WTC11 (cell line): ENCODE data around the gene MAP7D3. TPM values are rescaled to one million over a fixed set of nuclear protein-coding genes. Genes with fewer than 3 reads are reported as not detected.

Experiments
- ATAC-seq: fragments of 200-7000 bp; cut with Tn5 transposase; 2 replicates; pipeline ENCODE4 v1.10.0; 2021; ENCODE audit warnings: mild to moderate bottlenecking, moderate library complexity
- CTCF ChIA-PET: fragments of 300-600 bp; sonication (Branson Sonifier 250); formaldehyde crosslinking; loops from one replicate; lab custom pipeline; 2021; ENCODE audit warnings: antibody characterized with exemption; lab: Charles Lee
- POLR2A ChIA-PET: fragments of 350-600 bp; sonication (Branson Sonifier 250); formaldehyde crosslinking; loops from one replicate; lab custom pipeline; 2021; ENCODE audit warnings: antibody characterized with exemption; lab: Charles Lee
- DNase-seq: peaks from one replicate; pipeline ENCODE4 v3.0.0; 2021; ENCODE audit warnings: low spot score
- H3K27ac Mint-ChIP-seq: 2 replicates; pipeline ENCODE4 v1.8.0; 2021; ENCODE audit warnings: mixed read lengths
- H3K27me3 Mint-ChIP-seq: 2 replicates; pipeline ENCODE4 v1.8.0; 2021; ENCODE audit warnings: low read depth, mild to moderate bottlenecking, moderate library complexity, mixed read lengths
- H3K36me3 Mint-ChIP-seq: 2 replicates; pipeline ENCODE4 v1.8.0; 2021; ENCODE audit warnings: mixed read lengths
- H3K4me1 Mint-ChIP-seq: 2 replicates; pipeline ENCODE4 v1.8.0; 2022; ENCODE audit warnings: mixed read lengths
- H3K4me3 Mint-ChIP-seq: 2 replicates; pipeline ENCODE4 v1.8.0; 2021; ENCODE audit warnings: mild to moderate bottlenecking, moderate library complexity, mixed read lengths
- H3K9me3 Mint-ChIP-seq: 2 replicates; pipeline ENCODE4 v1.8.0; 2021; ENCODE audit warnings: mixed read lengths
- FOXJ3 ChIP-seq: sonication (generic); formaldehyde crosslinking; IDR thresholded peaks from 2 replicates; pipeline ENCODE4 v1.9.0; 2021; ENCODE audit warnings: missing genetic modification reagents, mild to moderate bottlenecking, borderline replicate concordance
- GRHL2 ChIP-seq: fragments of 250-450 bp; sonication (Bioruptor Pico); IDR thresholded peaks from 2 replicates; pipeline ENCODE4 v1.8.0; 2022; ENCODE audit warnings: mild to moderate bottlenecking, moderate library complexity; ENCODE audit not compliant: insufficient replicate concordance, severe bottlenecking
- NFYB ChIP-seq: sonication (generic); formaldehyde crosslinking; conservative IDR thresholded peaks from 2 replicates; pipeline ENCODE4 v1.8.0; 2022; ENCODE audit warnings: low read depth, missing genetic modification reagents
- SOX15 ChIP-seq: fragments of 250-450 bp; sonication (Bioruptor Pico); IDR thresholded peaks from 2 replicates; pipeline ENCODE4 v1.9.0; 2021; ENCODE audit warnings: mild to moderate bottlenecking
- TEAD1 ChIP-seq: sonication (generic); formaldehyde crosslinking; IDR thresholded peaks from 2 replicates; pipeline ENCODE4 v1.8.0; 2022; ENCODE audit warnings: mild to moderate bottlenecking, missing genetic modification reagents
- ZNF317 ChIP-seq: sonication (generic); formaldehyde crosslinking; IDR thresholded peaks from 2 replicates; pipeline ENCODE4 v1.8.1; 2023; ENCODE audit warnings: low read depth, mild to moderate bottlenecking, moderate library complexity, missing genetic modification reagents, borderline replicate concordance
- ZNF396 ChIP-seq: fragments of 250-450 bp; sonication (Bioruptor Pico); IDR thresholded peaks from 2 replicates; pipeline ENCODE4 v1.8.0; 2021; ENCODE audit warnings: mild to moderate bottlenecking, moderate library complexity, borderline replicate concordance
- ZNF423 ChIP-seq: fragments of 250-450 bp; sonication (Bioruptor Pico); IDR thresholded peaks from 2 replicates; pipeline ENCODE4 v2.1.2; 2022; ENCODE audit warnings: mild to moderate bottlenecking, moderate library complexity
- total RNA-seq: library from RNA; stranded (reverse); gene quantifications from 3 replicates; pipeline ENCODE4 v1.2.3, GENCODE V29; 2021
- TF ChIP-seq, protein P1 (sequence below): sonication (generic); formaldehyde crosslinking; IDR thresholded peaks from 2 replicates; pipeline ENCODE4 v1.8.0; 2022; ENCODE audit warnings: missing genetic modification reagents
- TF ChIP-seq, protein P2 (sequence below): sonication (generic); formaldehyde crosslinking; IDR thresholded peaks from 2 replicates; pipeline ENCODE4 v1.8.1; 2023; ENCODE audit warnings: mild to moderate bottlenecking, missing genetic modification reagents, moderate library complexity
- TF ChIP-seq, protein P3 (sequence below): sonication (generic); formaldehyde crosslinking; IDR thresholded peaks from 2 replicates; pipeline ENCODE4 v1.8.0; 2023; ENCODE audit warnings: mild to moderate bottlenecking, missing genetic modification reagents
- TF ChIP-seq, protein P4 (sequence below): fragments of 250-450 bp; sonication (Bioruptor Pico); IDR thresholded peaks from 2 replicates; pipeline ENCODE4 v1.9.0; 2021; ENCODE audit warnings: mild to moderate bottlenecking
- TF ChIP-seq, protein P5 (sequence below): sonication (generic); formaldehyde crosslinking; IDR thresholded peaks from 2 replicates; pipeline ENCODE4 v1.8.0; 2022; ENCODE audit warnings: mild to moderate bottlenecking, missing genetic modification reagents
- TF ChIP-seq, protein P6 (sequence below): sonication (generic); formaldehyde crosslinking; IDR thresholded peaks from 2 replicates; pipeline ENCODE4 v1.8.1; 2022; ENCODE audit warnings: low read depth, missing genetic modification reagents, borderline replicate concordance
- TF ChIP-seq, protein P7 (sequence below): fragments of 250-450 bp; sonication (Bioruptor Pico); IDR thresholded peaks from 2 replicates; pipeline ENCODE4 v1.9.0; 2021; ENCODE audit warnings: moderate library complexity, mild to moderate bottlenecking, inconsistent platforms, borderline replicate concordance
- TF ChIP-seq, protein P8 (sequence below): sonication (generic); formaldehyde crosslinking; IDR thresholded peaks from 2 replicates; pipeline ENCODE4 v1.8.1; 2022; ENCODE audit warnings: missing genetic modification reagents, borderline replicate concordance

MAP7D3 gene
- total RNA-seq, 1 experiment from 2014 or later, result 12.3 TPM

DNA sequence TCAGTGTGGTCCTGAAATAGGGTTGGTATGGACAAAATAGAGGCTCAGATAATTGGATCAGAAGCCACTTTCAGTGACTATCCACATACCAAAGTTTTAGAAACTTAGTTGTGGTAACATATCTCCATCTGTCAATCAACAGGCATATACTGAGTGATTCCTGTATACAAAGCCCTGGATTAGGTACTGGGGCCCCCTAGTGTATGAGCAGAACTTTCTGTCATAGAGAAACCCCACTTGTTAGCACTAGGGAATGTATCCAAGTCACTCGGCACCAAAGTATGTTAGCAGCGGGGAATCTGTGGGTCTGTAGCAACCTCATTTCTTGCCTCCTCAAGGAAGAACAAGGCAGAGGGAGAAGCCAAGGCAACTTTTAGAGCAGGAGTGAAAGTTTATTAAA is 50.7 kb downstream of the MAP7D3 start:
- ATAC-seq, result peak; percentile 85
- no peak overlapping the region for H3K27ac Mint-ChIP-seq
- H3K4me1 Mint-ChIP-seq, result peaks cover 26% of the 10 kb centered on the region
- H3K9me3 Mint-ChIP-seq, result no peaks in the 10 kb centered on the region
- no peaks in the 10 kb centered on the region for H3K27me3 Mint-ChIP-seq
- POLR2A ChIA-PET, result no interaction called here
- no peak overlapping the region for H3K4me3 Mint-ChIP-seq
- CTCF ChIA-PET, result interaction anchor here (1.6 to 2.2 kb wide), 2 partner anchors 37 to 172 kb away, joined by 6 to 10 read pairs; no protein-coding TSS in a partner anchor
- no peak for TF ChIP-seq GRHL2
- no peak for TF ChIP-seq TEAD1 (CRISPR knock-in tag)
- TF ChIP-seq, protein P1, sequence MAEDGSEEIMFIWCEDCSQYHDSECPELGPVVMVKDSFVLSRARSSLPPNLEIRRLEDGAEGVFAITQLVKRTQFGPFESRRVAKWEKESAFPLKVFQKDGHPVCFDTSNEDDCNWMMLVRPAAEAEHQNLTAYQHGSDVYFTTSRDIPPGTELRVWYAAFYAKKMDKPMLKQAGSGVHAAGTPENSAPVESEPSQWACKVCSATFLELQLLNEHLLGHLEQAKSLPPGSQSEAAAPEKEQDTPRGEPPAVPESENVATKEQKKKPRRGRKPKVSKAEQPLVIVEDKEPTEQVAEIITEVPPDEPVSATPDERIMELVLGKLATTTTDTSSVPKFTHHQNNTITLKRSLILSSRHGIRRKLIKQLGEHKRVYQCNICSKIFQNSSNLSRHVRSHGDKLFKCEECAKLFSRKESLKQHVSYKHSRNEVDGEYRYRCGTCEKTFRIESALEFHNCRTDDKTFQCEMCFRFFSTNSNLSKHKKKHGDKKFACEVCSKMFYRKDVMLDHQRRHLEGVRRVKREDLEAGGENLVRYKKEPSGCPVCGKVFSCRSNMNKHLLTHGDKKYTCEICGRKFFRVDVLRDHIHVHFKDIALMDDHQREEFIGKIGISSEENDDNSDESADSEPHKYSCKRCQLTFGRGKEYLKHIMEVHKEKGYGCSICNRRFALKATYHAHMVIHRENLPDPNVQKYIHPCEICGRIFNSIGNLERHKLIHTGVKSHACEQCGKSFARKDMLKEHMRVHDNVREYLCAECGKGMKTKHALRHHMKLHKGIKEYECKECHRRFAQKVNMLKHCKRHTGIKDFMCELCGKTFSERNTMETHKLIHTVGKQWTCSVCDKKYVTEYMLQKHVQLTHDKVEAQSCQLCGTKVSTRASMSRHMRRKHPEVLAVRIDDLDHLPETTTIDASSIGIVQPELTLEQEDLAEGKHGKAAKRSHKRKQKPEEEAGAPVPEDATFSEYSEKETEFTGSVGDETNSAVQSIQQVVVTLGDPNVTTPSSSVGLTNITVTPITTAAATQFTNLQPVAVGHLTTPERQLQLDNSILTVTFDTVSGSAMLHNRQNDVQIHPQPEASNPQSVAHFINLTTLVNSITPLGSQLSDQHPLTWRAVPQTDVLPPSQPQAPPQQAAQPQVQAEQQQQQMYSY (CRISPR knock-in tag), result no peak
- TF ChIP-seq, protein P2, sequence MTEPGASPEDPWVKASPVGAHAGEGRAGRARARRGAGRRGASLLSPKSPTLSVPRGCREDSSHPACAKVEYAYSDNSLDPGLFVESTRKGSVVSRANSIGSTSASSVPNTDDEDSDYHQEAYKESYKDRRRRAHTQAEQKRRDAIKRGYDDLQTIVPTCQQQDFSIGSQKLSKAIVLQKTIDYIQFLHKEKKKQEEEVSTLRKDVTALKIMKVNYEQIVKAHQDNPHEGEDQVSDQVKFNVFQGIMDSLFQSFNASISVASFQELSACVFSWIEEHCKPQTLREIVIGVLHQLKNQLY (CRISPR knock-in tag), result no peak
- TF ChIP-seq, protein P3, sequence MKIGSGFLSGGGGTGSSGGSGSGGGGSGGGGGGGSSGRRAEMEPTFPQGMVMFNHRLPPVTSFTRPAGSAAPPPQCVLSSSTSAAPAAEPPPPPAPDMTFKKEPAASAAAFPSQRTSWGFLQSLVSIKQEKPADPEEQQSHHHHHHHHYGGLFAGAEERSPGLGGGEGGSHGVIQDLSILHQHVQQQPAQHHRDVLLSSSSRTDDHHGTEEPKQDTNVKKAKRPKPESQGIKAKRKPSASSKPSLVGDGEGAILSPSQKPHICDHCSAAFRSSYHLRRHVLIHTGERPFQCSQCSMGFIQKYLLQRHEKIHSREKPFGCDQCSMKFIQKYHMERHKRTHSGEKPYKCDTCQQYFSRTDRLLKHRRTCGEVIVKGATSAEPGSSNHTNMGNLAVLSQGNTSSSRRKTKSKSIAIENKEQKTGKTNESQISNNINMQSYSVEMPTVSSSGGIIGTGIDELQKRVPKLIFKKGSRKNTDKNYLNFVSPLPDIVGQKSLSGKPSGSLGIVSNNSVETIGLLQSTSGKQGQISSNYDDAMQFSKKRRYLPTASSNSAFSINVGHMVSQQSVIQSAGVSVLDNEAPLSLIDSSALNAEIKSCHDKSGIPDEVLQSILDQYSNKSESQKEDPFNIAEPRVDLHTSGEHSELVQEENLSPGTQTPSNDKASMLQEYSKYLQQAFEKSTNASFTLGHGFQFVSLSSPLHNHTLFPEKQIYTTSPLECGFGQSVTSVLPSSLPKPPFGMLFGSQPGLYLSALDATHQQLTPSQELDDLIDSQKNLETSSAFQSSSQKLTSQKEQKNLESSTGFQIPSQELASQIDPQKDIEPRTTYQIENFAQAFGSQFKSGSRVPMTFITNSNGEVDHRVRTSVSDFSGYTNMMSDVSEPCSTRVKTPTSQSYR (CRISPR knock-in tag), result no peak
- no peak for TF ChIP-seq ZNF317 (CRISPR knock-in tag)
- no peak for TF ChIP-seq ZNF396 (CRISPR knock-in tag)
- no peak for TF ChIP-seq NFYB (CRISPR knock-in tag)
- TF ChIP-seq, protein P4, sequence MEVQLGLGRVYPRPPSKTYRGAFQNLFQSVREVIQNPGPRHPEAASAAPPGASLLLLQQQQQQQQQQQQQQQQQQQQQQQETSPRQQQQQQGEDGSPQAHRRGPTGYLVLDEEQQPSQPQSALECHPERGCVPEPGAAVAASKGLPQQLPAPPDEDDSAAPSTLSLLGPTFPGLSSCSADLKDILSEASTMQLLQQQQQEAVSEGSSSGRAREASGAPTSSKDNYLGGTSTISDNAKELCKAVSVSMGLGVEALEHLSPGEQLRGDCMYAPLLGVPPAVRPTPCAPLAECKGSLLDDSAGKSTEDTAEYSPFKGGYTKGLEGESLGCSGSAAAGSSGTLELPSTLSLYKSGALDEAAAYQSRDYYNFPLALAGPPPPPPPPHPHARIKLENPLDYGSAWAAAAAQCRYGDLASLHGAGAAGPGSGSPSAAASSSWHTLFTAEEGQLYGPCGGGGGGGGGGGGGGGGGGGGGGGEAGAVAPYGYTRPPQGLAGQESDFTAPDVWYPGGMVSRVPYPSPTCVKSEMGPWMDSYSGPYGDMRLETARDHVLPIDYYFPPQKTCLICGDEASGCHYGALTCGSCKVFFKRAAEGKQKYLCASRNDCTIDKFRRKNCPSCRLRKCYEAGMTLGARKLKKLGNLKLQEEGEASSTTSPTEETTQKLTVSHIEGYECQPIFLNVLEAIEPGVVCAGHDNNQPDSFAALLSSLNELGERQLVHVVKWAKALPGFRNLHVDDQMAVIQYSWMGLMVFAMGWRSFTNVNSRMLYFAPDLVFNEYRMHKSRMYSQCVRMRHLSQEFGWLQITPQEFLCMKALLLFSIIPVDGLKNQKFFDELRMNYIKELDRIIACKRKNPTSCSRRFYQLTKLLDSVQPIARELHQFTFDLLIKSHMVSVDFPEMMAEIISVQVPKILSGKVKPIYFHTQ (CRISPR knock-in tag), result no peak
- TF ChIP-seq, protein P5, sequence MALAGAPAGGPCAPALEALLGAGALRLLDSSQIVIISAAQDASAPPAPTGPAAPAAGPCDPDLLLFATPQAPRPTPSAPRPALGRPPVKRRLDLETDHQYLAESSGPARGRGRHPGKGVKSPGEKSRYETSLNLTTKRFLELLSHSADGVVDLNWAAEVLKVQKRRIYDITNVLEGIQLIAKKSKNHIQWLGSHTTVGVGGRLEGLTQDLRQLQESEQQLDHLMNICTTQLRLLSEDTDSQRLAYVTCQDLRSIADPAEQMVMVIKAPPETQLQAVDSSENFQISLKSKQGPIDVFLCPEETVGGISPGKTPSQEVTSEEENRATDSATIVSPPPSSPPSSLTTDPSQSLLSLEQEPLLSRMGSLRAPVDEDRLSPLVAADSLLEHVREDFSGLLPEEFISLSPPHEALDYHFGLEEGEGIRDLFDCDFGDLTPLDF (CRISPR knock-in tag), result no peak
- TF ChIP-seq SOX15 (CRISPR knock-in tag), result no peak
- TF ChIP-seq, protein P6, sequence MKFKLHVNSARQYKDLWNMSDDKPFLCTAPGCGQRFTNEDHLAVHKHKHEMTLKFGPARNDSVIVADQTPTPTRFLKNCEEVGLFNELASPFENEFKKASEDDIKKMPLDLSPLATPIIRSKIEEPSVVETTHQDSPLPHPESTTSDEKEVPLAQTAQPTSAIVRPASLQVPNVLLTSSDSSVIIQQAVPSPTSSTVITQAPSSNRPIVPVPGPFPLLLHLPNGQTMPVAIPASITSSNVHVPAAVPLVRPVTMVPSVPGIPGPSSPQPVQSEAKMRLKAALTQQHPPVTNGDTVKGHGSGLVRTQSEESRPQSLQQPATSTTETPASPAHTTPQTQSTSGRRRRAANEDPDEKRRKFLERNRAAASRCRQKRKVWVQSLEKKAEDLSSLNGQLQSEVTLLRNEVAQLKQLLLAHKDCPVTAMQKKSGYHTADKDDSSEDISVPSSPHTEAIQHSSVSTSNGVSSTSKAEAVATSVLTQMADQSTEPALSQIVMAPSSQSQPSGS (CRISPR knock-in tag), result no peak
- TF ChIP-seq ZNF423 (CRISPR knock-in tag), result no peak
- no peak for TF ChIP-seq FOXJ3 (CRISPR knock-in tag)
- TF ChIP-seq, protein P7, sequence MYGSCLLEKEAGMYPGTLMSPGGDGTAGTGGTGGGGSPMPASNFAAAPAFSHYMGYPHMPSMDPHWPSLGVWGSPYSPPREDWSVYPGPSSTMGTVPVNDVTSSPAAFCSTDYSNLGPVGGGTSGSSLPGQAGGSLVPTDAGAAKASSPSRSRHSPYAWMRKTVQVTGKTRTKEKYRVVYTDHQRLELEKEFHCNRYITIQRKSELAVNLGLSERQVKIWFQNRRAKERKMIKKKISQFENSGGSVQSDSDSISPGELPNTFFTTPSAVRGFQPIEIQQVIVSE, result no peak
- TF ChIP-seq, protein P8, sequence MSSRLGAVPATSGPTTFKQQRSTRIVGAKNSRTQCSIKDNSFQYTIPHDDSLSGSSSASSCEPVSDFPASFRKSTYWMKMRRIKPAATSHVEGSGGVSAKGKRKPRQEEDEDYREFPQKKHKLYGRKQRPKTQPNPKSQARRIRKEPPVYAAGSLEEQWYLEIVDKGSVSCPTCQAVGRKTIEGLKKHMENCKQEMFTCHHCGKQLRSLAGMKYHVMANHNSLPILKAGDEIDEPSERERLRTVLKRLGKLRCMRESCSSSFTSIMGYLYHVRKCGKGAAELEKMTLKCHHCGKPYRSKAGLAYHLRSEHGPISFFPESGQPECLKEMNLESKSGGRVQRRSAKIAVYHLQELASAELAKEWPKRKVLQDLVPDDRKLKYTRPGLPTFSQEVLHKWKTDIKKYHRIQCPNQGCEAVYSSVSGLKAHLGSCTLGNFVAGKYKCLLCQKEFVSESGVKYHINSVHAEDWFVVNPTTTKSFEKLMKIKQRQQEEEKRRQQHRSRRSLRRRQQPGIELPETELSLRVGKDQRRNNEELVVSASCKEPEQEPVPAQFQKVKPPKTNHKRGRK (CRISPR knock-in tag), result no peak
- H3K36me3 Mint-ChIP-seq, result no peaks in the 10 kb centered on the region
- no peak for DNase-seq
